Measurements from ENCODE around the gene UNC13A. TPM values are rescaled to one million over a fixed set of nuclear protein-coding genes. Genes with fewer than 3 reads are reported as not detected.

UNC13A gene
- total RNA-seq, 1 experiment from 2014 or later = 29.0 TPM

GRCh38 chr19:17579661-17580244 lies 108.4 kb downstream of the UNC13A start:
- H3K9me2 ChIP-seq (ENCODE audit: insufficient read depth) = no peaks in the 10 kb centered on the region
- RAD21 ChIA-PET (ENCODE audit: low non-redundant PET in 1 of 2, low total read pairs in 2 of 2, uncharacterized antibody in 2 of 2, unreplicated experiment in 2 of 2) = interaction anchor here (0.6 to 0.9 kb wide), 4 partner anchors 42 to 187 kb away, joined by 3 to 7 read pairs (median 4); no protein-coding TSS in a partner anchor
- no peaks in the 10 kb centered on the region for H3K27me3 ChIP-seq (ENCODE audit: insufficient read depth, low read length)
- H3K4me3 ChIP-seq (replicated peaks in 1 of 2; ENCODE audit: low read depth in 1 of 2, low read length in 2 of 2) = no peak overlapping the region
- ATAC-seq (peak; percentile 81), DNase-seq (ENCODE audit: low read depth, low spot score) (peak; percentile 90)
- TF ChIP-seq SRF (IDR thresholded peaks at IDR 0.05; ENCODE audit: low read depth) = no peak
- no peak for TF ChIP-seq REST (IDR thresholded peaks at IDR 0.05; ENCODE audit: low read depth)
- TF ChIP-seq ATF3 (IDR thresholded peaks at IDR 0.05) = no peak
- TF ChIP-seq EGR1 (IDR thresholded peaks at IDR 0.05; ENCODE audit: low read depth) = no peak; the same call in 1 of the 2 replicates
- no peak for TF ChIP-seq CBX3 (IDR thresholded peaks at IDR 0.05; ENCODE audit: low read depth)
- TF ChIP-seq SP1 (IDR thresholded peaks at IDR 0.05; ENCODE audit: low read depth) = no peak
- TF ChIP-seq ZBTB33 (IDR thresholded peaks at IDR 0.05; ENCODE audit: extremely low read depth, insufficient replicate concordance, low read length) = no peak
- TF ChIP-seq EZH2phosphoT487 (IDR thresholded peaks at IDR 0.05; ENCODE audit: borderline replicate concordance) = no peak
- TF ChIP-seq YY1 (IDR thresholded peaks at IDR 0.05; ENCODE audit: extremely low read depth, insufficient replicate concordance, low read depth, low read length) = no peak
- TF ChIP-seq MAX (IDR thresholded peaks at IDR 0.05) = no peak
- no TSS peak for BruUV-seq (replicated peaks)
- peak overlapping the region; percentile 77 for H2AFZ ChIP-seq (ENCODE audit: low read depth, low read length, poor library complexity, severe bottlenecking)
- H3K36me3 ChIP-seq (ENCODE audit: control insufficient read depth in 1 of 2, insufficient read depth in 2 of 2, low read length in 2 of 2) = peaks cover 22 to 39% of the 10 kb centered on the region in 2 experiments; a peak in 3 of 4 replicates
- H3K27ac ChIP-seq (ENCODE audit: low read depth, low read length) = peak overlapping the region; percentile 50
- intact Hi-C loops (cut with micrococcal nuclease) = loop anchor here (5.0 kb wide), 1 partner anchor 67 kb away; the partner anchor contains the start of gene PGLS
- H3K4me1 ChIP-seq (ENCODE audit: control insufficient read depth in 1 of 2, insufficient read depth in 2 of 2, low read length in 2 of 2) = peaks cover 16 to 36% of the 10 kb centered on the region in 2 experiments; a peak in 3 of 4 replicates
- H4K20me1 ChIP-seq (ENCODE audit: insufficient read depth) = peaks cover 5% of the 10 kb centered on the region; the same call in 1 of the 2 replicates
- peaks cover 3% of the 10 kb centered on the region; the same call in 1 of the 2 replicates for H3K79me2 ChIP-seq (ENCODE audit: insufficient read depth, low read length)
- H3K9ac ChIP-seq (ENCODE audit: low read length) = peak overlapping the region; percentile 44
- POLR2A ChIA-PET = interaction anchor here (0.5 to 1.3 kb wide), 5 partner anchors 9 to 280 kb away, joined by 3 to 4 read pairs (median 3); partner anchors contain the start of gene RPL18A
- H3K9me3 ChIP-seq (ENCODE audit: control insufficient read depth in 1 of 2, insufficient read depth in 1 of 2, low read depth in 1 of 2, low read length in 2 of 2) = no peaks in the 10 kb centered on the region
- CTCF ChIA-PET = interaction anchor here (0.9 to 1.1 kb wide), 3 partner anchors 9 to 27 kb away, joined by 3 to 8 read pairs (median 3); no protein-coding TSS in a partner anchor
- peak overlapping the region; percentile 69 for H3K4me2 ChIP-seq (ENCODE audit: low read length)

Measured in HCT116 (cell line).